GM19395 (cell line): ENCODE data around the gene TMEM143.

Source experiments
- ATAC-seq: cut with Tn5 transposase; IDR thresholded peaks from one replicate; pipeline ENCODE4 v1.9.1; 2021; ENCODE audit warnings: mild to moderate bottlenecking, moderate library complexity; ENCODE audit not compliant: unreplicated experiment

Gene TMEM143

DNA sequence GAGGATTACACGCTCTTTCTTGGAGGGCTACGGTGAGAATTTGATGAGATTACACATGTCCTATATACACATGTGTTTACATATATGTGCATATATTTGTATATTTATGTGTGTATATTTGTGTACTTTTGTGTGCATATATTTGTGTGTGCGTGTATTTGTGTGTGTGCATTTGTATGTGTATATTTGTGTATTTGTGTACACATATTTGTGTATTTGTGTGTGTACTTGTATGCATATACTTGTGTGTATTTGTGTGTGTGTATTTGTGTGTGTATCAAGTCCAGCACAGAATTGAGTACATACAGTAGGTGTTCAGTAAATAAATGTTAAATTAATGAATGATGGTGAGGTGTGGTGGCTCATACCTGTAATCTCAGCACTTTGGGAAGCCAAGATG, 1.8 kb downstream of the TMEM143 start:
- ATAC-seq: no peak

DNA sequence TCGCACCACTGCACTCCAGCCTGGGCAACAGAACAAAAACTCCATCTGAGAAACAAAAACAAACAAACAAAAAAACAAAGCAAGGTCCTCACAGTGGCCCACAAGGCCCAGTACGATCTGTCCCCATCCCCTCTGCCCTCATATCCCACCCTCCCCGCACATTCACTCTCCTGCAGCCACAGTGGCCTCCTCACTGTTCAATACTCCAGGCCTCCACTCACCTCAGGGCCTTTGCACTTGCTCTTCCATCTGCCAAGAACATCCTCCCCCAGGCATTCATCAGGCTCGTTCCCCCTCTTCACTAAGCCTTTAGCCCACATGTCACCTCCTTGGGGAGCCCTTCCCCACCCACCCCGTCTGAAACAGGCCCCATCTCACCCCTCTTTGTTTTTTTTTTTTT, 4.6 kb downstream of the TMEM143 start:
- no peak for ATAC-seq

DNA sequence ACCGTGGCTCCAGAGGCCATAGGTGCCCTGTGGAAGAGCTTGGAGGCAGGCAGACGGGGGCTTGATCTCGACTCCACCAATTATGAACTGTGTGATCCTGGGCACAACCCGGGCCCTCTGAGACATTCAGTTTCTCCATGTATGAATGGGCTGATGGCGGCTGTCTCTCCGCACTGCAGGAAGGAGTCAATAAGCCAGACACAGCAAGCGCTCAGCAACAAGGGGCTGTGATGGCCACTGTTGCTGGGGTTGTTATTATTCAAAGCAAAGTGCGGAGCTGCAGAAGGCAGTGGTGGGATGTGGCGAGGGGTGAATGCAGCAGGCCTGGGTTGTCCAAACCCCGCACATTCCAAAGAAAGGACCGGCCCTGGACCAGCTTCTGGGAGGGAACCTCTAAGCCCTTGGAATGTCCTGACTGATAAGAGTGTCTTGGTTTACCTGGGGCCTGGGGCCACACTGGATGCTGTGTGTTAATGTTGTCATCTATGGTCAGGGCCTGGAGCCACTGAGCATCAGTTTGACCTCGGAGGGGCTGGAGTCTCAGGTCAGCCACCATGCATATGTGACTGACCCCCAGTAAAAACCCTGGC, 8.3 kb downstream of the TMEM143 start:
- ATAC-seq: no peak

DNA sequence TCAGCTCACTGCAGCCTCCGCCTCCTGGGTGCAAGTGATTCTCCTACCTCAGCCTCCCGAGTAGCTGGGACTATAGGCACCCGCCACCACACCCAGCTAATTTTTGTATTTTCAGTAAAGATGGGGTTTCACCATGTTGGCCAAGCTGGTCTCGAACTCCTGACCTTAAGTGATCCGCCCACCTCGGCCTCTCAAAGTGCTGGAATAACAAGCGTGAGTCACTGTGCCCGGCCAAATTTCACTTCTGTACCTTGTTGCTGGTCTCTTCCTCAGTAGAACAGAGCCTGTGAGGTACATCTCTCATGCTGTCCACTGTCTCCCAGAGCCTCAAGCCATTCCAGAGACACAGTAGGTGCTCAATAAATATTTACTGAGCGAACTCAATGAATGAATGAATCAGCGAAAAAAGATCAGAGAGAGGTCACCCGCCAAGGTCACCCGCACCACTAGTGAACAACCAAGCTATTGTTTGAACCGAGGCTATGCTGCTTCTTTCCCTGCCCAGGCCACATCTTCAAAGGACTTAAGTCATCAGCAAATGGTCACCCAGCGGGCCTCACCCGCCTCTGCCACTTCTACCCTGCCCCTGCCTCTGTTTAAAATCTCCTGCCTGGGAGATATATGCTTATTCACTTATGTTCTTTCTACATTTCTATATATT, 9.3 kb downstream of the TMEM143 start:
- ATAC-seq: no peak

DNA sequence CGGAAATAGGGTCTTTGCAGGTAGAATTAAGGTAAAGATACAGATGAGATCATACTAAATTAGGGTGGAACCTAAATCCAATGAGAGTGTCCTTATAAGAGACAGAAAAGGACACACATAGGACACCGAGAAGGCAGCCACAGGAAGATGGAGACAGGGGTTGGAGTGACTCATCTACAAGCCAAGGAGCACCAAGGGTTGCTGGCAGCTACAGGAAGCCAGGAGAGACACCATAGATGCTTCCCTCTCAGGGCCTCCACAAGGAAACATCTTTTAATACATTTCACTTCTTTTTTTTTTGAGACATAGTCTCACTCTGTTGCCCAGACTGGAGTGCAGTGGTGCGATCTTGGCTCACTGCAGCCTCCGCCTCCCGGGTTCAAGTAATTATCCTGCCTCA, 10.1 kb downstream of the TMEM143 start:
- ATAC-seq: no peak

DNA sequence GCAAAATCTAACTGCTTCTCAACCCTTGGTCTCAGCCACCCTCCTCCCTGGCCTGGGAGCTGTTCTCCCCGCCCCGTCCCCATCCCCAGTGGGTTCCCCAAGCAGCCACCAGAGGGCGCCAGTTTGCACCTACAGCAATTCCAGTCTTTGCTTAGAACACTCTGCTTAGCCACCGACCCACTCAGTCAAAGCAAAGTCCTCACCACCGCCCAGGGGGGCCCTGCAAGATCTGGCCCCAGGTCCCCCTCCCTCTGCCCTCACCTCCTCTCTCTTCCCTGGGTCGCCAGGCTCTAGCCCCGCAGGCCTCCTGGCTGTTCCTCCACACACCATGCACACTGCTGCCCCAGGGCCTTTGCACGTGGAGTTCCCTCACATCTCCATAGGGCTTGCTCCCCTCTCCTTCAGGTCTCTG, 12.4 kb downstream of the TMEM143 start:
- ATAC-seq: no peak

DNA sequence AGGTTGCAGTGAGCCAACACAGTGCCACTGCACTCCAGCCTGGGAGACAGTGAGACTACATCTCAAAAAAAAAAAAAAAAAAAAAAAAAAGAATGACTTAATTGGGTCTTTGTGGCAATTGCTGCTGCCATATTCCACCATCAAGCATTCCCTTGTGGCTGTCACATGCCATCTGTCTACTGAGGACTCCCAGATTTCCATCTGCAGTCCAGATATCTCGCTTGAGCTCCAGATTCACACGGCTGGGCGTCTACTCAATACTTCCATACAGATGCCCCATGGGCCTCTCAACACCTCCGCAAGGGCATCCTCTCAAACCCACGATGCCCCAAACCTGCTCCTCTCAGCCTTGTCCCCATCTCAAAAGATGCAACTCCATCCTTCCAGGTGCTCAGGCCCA, 12.9 kb downstream of the TMEM143 start:
- ATAC-seq: no peak

DNA sequence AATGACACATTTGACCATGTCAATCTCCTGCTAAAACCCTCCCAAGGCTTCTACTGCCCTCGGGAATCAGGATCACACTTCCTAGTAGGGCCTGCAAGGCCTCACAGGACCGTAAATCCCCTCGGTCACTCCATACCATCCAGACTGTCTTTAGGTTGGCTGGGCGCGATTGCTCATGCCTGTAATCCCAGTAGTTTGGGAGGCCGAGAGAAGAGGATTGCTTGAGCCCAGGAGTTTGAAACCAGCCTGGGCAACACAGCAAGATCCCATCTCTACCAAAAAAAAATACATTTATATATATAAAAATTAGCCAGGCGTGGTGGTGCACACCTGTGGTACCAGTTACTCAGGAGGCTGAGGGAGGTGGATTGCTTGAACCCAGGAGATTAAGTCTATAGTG, 15.0 kb downstream of the TMEM143 start:
- ATAC-seq: no peak

DNA sequence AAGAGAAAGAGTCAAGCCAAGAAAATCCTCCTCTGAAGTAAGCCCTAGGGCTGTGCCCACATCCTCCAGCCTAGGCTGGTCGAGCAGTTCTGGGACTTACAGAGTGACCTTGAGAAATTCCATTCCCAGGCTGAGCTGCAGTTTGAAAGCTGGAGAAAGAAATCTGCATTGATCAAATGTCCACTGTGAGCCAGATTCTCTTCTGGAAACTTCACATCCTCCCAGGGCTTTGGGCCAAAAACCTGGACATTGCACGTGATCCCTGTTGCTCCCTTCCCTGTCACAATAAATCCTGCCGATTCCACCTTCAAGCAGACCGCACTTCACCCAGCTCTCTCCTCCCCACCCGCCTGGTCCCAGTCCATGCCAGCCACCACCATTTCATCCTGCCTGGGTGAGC, 15.7 kb downstream of the TMEM143 start:
- ATAC-seq: no peak

DNA sequence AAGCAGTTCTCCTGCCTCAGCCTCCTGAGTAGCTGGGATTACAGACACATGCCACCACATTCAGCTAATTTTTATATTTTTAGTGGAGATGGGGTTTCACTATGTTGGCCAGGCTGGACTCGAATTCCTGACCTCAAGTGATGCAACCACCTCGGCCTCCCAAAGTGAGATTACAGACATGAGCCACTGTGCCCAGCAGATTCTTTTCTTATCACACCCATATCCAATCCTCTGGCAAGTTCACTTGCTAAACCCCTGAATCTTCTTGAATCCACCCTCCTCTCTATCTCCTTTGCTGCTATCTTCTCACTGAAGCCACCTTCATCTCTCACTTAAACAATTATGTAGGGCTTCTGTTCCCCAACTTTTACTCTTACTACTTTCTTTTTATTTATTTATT, 17.5 kb downstream of the TMEM143 start:
- no peak for ATAC-seq

DNA sequence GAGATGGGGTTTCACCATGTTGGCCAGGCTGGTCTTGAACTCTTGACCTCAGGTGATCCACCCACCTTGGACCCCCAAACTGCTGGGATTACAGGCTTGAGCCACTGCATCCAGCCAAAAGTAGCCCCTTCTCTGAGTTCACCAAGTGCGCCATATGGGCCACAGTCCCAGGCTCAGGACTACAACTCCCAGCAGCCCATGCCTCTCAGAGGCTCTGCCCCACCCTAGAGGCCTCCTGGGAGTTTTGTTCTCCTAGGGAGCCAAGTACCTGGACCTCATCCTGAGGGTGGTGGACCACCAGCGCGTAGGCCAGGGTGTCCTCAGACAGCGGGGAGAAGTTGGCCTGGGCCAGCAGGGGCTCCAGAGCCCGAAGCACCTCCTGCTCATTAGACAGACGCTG, 18.8 kb downstream of the TMEM143 start:
- no peak for ATAC-seq

DNA sequence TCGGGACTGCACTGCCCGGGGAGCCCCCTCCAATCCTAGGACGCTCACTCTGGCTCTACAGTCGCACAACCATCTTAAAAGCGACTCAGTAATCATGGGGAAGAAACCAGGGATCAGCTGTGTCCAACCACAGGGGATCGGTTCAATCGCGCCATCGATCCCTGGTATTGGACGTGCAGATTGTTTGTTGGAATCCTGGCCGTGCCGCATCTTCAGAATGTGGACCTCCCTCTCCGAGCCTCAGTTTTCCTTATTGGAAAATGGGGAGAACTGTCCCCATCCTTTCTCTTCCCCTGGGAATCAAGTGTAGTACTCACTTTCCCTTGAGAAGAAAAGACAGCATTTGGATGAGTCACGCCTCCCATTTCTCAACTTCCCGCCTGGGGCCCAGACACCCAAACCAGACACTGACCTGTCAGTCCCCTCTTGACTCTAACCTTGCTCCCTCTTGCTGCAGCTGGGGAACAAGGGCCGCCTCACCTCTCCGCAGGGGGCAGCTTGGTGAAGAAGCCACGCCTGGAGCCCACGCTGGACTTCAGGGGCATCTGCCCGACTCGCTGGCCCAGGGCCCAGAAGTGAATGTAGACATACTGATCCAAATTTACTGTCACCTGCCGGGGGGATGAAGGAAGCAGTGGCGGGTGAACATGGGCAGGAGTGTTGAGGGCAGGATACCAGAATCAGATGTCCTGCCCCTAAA, 20.7 kb downstream of the TMEM143 start:
- ATAC-seq: no peak

DNA sequence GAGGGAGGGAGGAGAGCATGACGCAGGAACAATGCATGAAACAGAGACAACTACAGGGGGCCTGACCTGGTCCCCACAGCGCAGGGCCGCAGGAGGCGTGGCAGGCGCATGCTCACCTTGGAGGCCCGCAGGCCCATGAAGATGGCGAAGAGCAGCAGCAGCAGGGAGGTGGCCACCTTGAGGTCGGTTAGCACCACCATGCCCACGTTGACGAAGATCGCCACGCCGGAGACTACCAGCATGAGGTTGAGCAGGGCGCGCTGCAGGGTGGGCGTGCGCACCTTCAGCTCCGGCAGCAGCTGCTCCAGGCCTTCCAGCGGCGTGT, 21.4 kb downstream of the TMEM143 start:
- no peak for ATAC-seq

DNA sequence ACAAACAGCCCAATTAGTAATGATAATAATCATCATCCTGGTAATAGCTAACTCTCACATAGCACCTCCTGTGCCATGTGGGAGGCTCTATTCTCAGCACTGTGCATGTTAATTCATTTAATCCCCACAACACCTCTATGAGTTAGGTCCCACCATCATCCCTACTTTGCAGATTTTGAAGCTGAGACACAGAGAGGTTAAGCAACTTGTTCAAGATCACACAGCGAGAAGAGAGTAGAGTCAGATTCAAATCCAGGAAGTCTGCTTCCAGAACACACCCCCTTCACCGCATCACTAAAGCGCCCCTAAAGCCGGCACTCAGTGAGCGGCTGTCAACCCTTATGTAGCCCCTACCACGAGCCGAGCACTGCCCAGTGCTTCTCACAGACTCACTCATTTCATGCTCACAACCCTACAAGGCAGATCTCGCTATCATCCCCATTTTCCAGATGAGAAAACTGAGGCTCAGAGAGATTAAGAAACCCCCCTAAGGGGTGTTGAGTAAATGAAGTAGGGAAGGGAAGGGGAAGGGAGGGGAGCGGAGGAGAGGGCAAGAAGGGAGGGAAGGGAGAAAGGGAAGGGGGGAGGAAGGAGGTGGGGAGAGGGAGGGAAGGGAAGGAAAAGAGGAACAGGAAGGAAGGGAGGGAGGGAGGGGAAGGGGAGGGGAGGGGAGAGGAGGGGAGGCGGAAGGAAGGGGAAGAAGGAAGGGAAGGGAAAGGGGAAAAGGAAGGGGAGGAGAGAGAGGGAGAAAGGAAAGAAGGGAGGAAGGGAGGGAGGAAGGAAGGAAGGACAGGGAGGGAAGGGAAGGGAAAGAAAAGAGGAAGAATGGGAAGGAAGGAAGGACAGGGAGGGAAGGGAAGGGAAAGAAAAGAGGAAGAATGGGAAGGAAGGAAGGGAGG, 22.0 kb downstream of the TMEM143 start:
- no peak for ATAC-seq

DNA sequence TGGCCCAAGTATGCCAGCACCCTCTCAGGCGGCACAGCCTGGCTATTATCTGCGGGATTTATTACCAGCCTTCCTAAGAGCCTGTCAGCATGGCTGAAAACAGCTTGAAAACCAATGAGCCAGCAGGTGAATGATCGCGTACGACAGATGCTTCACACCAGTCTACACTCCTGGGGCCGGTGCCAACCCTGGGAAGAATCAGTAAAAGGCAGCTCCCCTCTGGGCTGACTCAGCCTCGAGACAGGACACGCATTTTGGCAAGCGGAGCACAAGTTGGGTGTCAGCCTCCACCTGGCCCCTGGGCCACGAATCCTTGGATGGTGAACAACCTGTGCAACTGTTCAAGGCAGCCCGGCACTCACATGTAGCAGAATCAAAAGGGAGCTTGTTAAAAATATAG, 22.7 kb downstream of the TMEM143 start:
- ATAC-seq: no peak

DNA sequence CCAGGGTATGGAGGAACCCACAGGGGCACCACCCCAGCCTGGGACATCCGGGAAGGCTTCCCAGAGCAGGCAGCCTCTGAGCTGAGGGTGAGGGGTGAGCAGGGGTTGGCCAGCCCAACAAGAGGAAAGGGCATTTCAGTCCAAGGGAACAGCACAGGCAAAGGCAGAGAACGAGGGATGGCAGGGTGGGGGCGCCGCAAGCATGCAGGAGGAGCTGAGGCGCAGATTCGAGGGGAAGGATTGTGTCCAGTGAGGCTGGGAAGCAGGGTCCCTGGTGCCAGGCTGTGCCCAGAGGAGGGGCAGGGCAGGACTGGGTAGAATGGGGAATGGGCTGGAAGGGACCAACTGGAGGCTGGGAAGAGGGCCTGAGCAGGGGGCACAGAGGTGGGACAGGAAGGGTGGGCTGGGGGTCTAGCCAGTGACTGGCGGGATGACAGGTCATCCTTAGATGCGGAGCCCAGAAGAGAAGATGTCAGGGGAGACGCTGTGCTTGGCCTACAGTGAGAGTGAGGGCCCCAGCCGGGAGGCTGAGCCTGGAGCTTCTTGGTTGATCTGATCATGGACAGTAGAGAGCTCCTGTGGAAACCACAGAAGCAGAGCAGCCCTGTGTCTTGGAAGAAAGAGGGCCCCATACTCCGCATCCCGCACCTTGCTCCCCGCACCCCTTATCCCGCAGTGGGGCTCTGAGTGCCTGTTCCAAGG, 24.8 kb downstream of the TMEM143 start:
- ATAC-seq: no peak

DNA sequence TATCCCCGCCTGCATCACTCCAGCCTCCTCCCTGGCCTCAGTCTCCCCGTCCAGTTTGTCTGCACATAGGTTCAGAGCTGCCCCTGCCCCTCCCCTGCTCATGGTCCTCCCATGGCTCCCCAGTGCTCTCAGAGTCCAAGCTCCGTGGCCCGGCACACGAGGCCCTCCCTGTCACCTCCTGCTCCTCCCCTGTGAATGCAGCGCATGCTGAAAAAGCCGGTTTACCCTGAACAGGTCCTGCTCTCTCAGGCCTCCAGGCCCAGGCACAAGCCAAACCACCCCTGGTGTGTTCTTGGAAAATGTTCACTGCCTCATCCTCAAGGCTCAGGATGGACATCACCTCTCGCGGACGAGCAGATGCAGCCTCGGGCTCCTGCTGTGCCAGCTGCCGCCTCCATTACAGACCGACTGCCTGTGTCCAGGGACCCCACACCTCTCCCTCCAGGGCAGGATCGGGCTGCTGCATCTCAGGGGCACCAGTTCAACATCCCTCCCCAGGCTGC, 25.4 kb downstream of the TMEM143 start:
- no peak for ATAC-seq

DNA sequence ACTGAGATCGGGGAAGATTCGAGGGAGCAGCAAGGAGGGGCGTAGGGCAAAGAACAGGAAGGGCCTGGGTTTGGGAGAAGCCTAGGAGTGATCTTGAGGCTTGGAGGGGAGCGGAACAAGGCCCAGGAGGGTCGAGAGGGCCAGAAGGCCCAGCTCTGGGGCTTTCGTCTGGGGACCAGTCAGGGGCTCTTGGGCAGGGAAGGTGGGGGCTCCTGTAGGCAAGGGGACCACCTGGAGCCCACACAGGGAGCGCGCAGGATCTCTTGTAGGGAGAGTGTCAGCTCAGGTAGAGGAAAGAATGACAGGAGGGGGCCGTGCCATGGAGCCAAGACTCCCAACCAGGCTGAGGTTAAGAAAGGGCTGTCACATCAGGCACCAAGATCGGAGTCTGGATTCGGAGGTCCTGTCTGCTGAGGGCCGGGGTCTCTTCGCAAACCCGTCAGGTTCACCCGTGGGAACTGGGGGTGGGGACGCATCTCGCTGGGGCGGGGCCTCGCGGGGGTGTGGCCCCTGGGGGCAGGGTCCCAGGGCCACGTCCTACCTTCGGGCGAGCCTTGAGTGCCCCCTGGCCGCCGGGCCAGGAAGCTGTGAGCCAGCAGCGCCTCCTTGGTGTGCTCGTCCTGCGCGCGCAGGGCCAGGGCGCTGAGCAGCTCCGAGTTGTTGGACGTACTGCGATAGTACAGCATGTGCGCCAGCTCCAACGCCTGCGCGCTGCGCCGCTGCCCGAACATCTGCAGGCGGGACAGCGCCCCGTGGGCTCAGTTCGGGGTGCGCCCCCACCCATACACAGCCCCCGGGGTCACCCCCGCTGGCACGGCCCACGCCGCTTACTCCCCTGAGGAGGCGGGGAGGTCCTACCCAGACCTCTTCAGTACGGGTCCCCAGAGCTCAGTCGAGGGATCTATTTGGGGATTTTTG, 30.0 kb downstream of the TMEM143 start:
- no peak for ATAC-seq

DNA sequence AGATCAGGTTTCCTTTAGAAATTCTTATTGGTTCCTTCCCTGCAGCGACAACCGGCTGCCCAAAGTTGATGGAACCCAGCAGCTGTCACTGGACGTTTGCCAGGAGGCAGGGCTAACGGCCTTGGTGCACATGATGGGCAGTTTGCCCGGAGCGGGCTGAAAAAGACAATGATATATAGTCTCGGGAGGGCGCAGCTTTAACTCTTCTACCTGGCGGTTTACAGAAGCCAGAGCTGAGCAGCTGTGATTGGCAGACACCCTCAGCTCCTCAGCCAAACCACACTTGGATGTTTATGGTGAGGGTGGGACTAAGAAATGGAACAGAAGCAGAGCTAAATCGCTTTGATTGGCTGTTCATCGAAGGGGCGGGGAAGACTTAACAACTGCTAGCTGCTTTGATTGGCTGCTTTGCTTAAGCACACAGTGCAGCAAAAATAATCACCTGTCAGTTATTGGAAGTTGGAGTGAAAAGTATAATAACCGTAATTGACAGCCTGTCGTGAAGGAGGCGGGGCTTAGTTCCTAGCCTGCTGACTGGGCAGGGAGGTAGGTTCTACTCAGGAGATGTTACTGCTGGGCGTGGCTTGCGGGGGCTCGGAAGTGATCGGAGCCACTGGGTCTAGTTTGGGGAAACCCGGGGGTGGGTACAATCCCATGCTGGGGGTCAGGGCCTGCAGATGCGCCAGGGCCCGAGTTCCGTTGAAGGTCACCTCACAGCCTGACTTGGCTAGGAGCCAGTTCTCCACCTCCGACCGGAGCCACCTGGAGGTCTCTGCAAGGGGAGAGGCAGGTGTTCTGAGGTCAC, 30.9 kb downstream of the TMEM143 start:
- peak; percentile 77 for ATAC-seq
